ENCODE measurements around the gene LRIG1. TPM values are rescaled to one million over a fixed set of nuclear protein-coding genes. Genes with fewer than 3 reads are reported as not detected.

Gene LRIG1
- total RNA-seq, 4 donors from 2014 or later: 48.6 to 58.6 (median 52.5) TPM

DNA sequence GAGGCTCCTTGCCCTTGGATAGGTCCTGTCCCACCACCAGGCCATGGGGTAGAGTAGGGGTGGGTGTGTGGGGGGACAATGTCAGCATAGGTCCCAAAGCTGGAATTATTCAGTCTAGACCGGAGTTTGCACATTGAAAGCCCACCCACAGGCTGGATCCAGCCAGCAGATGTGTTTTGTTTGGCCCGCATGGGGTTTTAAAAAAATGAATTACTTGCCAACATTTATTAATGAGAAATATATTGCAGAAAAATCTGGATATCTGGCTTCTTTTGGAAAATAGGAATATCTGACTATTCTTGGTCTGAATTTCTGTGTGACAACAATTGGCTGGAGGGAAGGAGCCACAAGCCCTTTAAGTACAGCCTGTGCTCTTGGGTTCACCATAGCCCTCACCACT, 17.3 kb upstream of the LRIG1 start:
- Histone ChIP-seq H3K27ac (no peak overlapping the region), H3K4me1 (peaks cover 0 to 7% (median 0%) of the 10 kb centered on the region in 4 donors), H3K36me3 (no peaks in the 10 kb centered on the region), H3K4me3 (no peak overlapping the region), H3K9me3 (no peaks in the 10 kb centered on the region), H3K27me3 (no peaks in the 10 kb centered on the region)
- DNase-seq (ENCODE audit: low spot score in 2 of 2): no peak
- TF ChIP-seq, protein P1, sequence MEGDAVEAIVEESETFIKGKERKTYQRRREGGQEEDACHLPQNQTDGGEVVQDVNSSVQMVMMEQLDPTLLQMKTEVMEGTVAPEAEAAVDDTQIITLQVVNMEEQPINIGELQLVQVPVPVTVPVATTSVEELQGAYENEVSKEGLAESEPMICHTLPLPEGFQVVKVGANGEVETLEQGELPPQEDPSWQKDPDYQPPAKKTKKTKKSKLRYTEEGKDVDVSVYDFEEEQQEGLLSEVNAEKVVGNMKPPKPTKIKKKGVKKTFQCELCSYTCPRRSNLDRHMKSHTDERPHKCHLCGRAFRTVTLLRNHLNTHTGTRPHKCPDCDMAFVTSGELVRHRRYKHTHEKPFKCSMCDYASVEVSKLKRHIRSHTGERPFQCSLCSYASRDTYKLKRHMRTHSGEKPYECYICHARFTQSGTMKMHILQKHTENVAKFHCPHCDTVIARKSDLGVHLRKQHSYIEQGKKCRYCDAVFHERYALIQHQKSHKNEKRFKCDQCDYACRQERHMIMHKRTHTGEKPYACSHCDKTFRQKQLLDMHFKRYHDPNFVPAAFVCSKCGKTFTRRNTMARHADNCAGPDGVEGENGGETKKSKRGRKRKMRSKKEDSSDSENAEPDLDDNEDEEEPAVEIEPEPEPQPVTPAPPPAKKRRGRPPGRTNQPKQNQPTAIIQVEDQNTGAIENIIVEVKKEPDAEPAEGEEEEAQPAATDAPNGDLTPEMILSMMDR (IDR thresholded peaks at IDR 0.05): no peak
- TF ChIP-seq EP300 (IDR thresholded peaks at IDR 0.05) (no peak), POLR2A (IDR thresholded peaks at IDR 0.05) (no peak)
- WGBS, 2 donors: 60 to 68% methylated on average over 2 of the region's 2 CpGs

DNA sequence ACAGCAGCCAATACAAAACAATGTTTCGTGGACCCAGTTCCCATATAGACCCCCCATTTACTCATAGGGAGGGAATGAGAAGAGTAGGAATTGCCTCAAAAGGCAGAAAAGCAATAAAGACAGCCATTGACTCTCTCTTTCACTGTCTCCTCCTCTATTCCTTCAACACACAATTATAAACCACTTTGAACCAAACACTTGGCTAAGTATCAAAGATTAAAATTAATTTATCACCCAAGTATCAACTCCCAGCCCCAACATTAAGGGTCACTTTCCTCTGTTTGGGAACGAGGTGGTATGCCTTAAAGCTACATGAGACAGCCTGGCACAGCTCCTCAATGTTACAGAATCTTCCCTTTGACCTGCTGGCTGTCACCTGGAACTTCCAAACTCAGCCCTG, 16.4 kb upstream of the LRIG1 start:
- H3K36me3 ChIP-seq: no peaks in the 10 kb centered on the region
- H3K4me3 ChIP-seq: no peak overlapping the region
- no peak for DNase-seq (ENCODE audit: low spot score in 2 of 2)
- H3K4me1 ChIP-seq: peaks cover 0 to 7% (median 0%) of the 10 kb centered on the region in 4 donors
- H3K27ac ChIP-seq: no peak overlapping the region
- no peaks in the 10 kb centered on the region for H3K27me3 ChIP-seq
- 62 to 63% methylated on average over 2 of the region's 2 CpGs for WGBS, 2 donors
- H3K9me3 ChIP-seq: no peaks in the 10 kb centered on the region
- TF ChIP-seq, protein P1 (IDR thresholded peaks at IDR 0.05): no peak
- TF ChIP-seq POLR2A (IDR thresholded peaks at IDR 0.05) (no peak), EP300 (IDR thresholded peaks at IDR 0.05) (no peak)

DNA sequence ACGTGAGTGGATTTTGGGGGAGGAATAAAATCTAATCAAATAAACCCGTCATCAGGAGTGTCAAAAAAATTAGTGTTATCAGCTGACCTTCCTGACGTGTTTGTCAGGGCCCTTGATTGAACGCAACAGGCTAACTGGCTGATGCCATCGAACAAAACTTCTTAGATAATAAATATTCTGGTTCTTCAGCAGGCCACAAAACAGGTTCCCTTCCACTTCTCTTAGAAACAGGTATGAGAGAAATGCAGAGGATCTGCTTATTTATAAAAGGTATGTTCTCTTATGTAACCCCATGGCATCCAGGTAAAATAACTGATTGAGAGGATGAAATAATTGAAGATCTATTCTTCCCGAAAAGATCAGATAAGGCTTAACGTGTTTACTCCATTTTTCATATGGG, 7.6 kb upstream of the LRIG1 start:
- H3K4me3 ChIP-seq: no peak overlapping the region
- no peaks in the 10 kb centered on the region for H3K4me1 ChIP-seq
- no peaks in the 10 kb centered on the region for H3K27me3 ChIP-seq
- no peak for TF ChIP-seq EP300 (IDR thresholded peaks at IDR 0.05)
- TF ChIP-seq, protein P1 (IDR thresholded peaks at IDR 0.05): no peak
- TF ChIP-seq POLR2A (IDR thresholded peaks at IDR 0.05): no peak
- DNase-seq (ENCODE audit: low spot score in 2 of 2): no peak
- H3K36me3 ChIP-seq: no peaks in the 10 kb centered on the region
- no peaks in the 10 kb centered on the region for H3K9me3 ChIP-seq
- 83 to 86% methylated on average over 7 of the region's 7 CpGs for WGBS, 2 donors
- H3K27ac ChIP-seq: no peak overlapping the region

DNA sequence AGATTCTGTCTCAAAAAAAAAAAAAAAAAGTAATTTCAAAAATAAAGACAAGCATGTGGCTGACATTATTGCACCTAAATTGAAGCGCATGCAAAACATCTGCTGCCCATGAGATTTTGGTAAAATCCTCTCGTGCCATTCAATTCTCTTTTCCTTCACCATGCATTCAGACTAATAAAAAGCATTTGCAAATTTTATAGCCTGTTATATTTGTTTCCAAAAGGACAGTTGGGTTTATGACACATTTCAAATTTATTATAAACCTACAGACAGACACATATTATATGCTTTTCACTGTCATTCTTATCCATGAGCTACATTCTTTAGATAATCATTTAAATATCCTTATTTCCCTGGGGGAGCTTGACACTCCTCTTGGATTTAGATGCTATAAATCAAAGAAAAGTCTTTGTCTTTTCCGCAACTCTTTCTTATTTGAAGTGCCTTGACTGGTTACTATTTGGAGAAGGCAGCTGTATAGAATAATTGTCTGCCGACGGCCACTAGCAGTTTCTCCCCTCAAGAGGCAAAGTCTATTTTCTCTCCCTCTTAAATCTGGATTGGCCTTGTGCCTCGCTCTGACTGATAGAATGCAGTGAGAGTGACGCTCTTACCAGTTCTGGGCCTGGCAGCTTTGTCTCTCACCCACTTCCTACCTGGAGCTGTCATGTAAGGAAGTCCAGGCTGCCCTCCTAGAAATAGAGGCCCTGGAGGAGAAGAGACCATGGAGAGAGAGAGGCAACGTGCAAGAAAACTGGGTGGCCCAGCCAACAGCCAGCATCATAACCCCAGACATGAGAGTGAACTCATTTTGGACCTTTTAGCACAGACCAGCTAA, 6.8 kb upstream of the LRIG1 start:
- no peak for DNase-seq (ENCODE audit: low spot score in 2 of 2)
- 83 to 86% methylated on average over 8 of the region's 8 CpGs for WGBS, 2 donors
- H3K4me3 ChIP-seq: no peak overlapping the region
- no peaks in the 10 kb centered on the region for H3K27me3 ChIP-seq
- TF ChIP-seq, protein P1 (IDR thresholded peaks at IDR 0.05): no peak
- TF ChIP-seq EP300 (IDR thresholded peaks at IDR 0.05): no peak
- TF ChIP-seq POLR2A (IDR thresholded peaks at IDR 0.05): no peak
- H3K9me3 ChIP-seq: no peaks in the 10 kb centered on the region
- H3K27ac ChIP-seq: no peak overlapping the region
- no peaks in the 10 kb centered on the region for H3K36me3 ChIP-seq
- H3K4me1 ChIP-seq: no peaks in the 10 kb centered on the region

DNA sequence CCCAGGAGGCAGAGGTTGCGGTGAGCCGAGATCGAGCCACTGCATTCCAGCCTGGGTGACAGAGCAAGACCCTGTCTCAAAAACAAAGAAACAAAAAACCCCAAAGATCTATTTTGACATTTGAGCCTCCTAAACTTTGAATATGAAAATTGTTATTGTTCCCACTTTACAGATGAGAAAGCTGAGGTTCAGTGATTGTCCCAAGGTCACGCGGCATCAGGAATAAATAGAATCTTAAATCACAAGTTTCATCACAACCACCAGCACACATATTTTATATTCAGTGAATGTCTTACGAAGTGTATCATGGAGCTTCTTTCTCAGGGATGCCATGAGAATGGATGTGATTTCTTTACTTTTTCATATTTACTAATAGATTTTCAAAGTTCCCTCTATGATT, 5.3 kb upstream of the LRIG1 start:
- Histone ChIP-seq H3K27me3 (no peaks in the 10 kb centered on the region), H3K4me1 (peaks cover 0 to 7% (median 3%) of the 10 kb centered on the region in 4 donors), H3K9me3 (no peaks in the 10 kb centered on the region), H3K4me3 (no peak overlapping the region), H3K27ac (no peak overlapping the region), H3K36me3 (no peaks in the 10 kb centered on the region)
- TF ChIP-seq EP300 (IDR thresholded peaks at IDR 0.05) (no peak), POLR2A (IDR thresholded peaks at IDR 0.05) (no peak)
- TF ChIP-seq, protein P1 (IDR thresholded peaks at IDR 0.05): no peak
- WGBS, 2 donors: 93% methylated on average over 6 of the region's 6 CpGs
- no peak for DNase-seq (ENCODE audit: low spot score in 2 of 2)

All from tibial nerve (tissue), 4 donors.